Measurements from ENCODE around the gene PLA2G2C. TPM values are rescaled to one million over a fixed set of nuclear protein-coding genes. Genes with fewer than 3 reads are reported as not detected.

PLA2G2C gene
- total RNA-seq, 5 donors from 2014 or later (not counting 1 experiment from before 2014, with no cell fraction given) = 0.85 TPM; not detected in 4

DNA sequence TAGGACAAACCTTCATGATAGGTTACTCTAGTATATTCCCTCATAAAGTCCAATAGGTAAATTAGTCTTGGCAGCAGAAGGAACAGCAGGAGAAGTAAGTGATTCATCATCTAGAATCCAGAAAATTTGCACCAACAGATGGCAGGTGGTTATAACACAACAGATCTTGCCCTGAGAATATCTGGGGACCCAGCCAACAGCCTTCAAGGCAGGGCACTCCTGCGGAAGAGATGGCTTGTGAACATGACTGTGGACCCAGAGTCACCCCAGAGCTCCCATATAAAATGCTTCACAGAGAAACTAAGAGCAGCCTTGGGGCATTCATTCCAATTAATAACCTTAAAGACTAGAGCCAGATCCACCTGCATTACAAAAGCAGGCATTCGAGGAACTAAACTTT lies 7.9 kb upstream of the PLA2G2C start:
- CTCF ChIA-PET = interaction anchor here (0.5 to 1.6 kb wide), 6 partner anchors 14 to 1054 kb away, joined by 3 to 6 read pairs (median 4); no protein-coding TSS in a partner anchor
- ATAC-seq (replicated peaks in 1 of 4) = no peak
- peaks cover 0 to 3% of the 10 kb centered on the region in 2 experiments for H3K4me1 ChIP-seq (ENCODE audit: control insufficient read depth in 1 of 2, extremely low read depth in 1 of 2, insufficient read depth in 2 of 2, low read length in 2 of 2)
- H3K4me1 Mint-ChIP-seq = peaks cover 0 to 4% (median 0%) of the 10 kb centered on the region in 3 donors
- H3K36me3 ChIP-seq (ENCODE audit: control insufficient read depth in 2 of 2, extremely low read depth in 1 of 2, insufficient read depth in 1 of 2, low read length in 1 of 2) = no peaks in the 10 kb centered on the region
- no peak for DNase-seq
- H3K9me3 ChIP-seq = no peaks in the 10 kb centered on the region
- no peak overlapping the region for H3K27ac ChIP-seq (ENCODE audit: low read length)
- no peak overlapping the region for H3K4me3 Mint-ChIP-seq
- WGBS (ENCODE audit: insufficient coverage) = 86% methylated on average over 1 of the region's 2 CpGs
- no peaks in the 10 kb centered on the region for H3K9me3 Mint-ChIP-seq
- no peak overlapping the region for H3K27ac Mint-ChIP-seq
- H3K36me3 Mint-ChIP-seq = no peaks in the 10 kb centered on the region
- no peak overlapping the region for H3K4me3 ChIP-seq (ENCODE audit: control insufficient read depth in 1 of 2, extremely low read depth in 1 of 2, low read length in 1 of 2)
- POLR2A ChIA-PET = no interaction called here
- peaks cover 8 to 12% of the 10 kb centered on the region in 2 donors for H3K27me3 Mint-ChIP-seq
- peaks cover 0 to 17% of the 10 kb centered on the region in 2 experiments for H3K27me3 ChIP-seq (replicated peaks in 1 of 2; ENCODE audit: control insufficient read depth in 2 of 2, extremely low read depth in 1 of 2, insufficient read depth in 2 of 2, low read length in 1 of 2)

DNA sequence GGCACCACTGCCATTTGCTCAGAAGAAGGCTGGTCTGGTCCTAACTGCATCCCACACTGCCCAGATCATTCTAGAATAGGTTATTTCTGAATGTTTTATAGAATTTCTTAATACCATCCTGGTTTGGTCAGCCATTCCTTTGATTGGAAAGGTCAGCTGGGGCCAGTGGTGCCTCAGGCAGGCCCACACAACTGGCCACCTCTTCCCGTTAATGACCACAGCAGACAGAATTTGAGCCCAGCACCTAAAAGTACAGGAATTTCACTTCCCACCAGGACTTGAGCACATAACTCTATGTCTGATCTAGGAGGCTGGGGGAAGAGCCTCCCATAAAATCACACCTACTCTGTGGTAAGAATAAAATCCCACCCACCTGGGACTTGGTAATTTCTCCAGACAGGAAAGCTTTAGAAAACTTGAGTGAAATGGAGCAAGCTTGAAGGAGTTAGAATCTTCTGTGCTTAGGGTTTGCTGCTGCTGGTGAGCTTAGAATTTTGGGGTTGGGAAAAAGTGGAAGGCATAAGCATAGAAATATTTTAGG lies 6.6 kb upstream of the PLA2G2C start:
- Histone ChIP-seq H3K4me3 (ENCODE audit: control insufficient read depth in 1 of 2, extremely low read depth in 1 of 2, low read length in 1 of 2) (no peak overlapping the region), H3K36me3 (ENCODE audit: control insufficient read depth in 2 of 2, extremely low read depth in 1 of 2, insufficient read depth in 1 of 2, low read length in 1 of 2) (no peaks in the 10 kb centered on the region), H3K27me3 (replicated peaks in 1 of 2; ENCODE audit: control insufficient read depth in 2 of 2, extremely low read depth in 1 of 2, insufficient read depth in 2 of 2, low read length in 1 of 2) (peaks cover 7 to 17% of the 10 kb centered on the region in 2 experiments), H3K27ac (ENCODE audit: low read length) (no peak overlapping the region), H3K9me3 (no peaks in the 10 kb centered on the region), H3K4me1 (ENCODE audit: control insufficient read depth in 1 of 2, extremely low read depth in 1 of 2, insufficient read depth in 2 of 2, low read length in 2 of 2) (peaks cover 7 to 10% of the 10 kb centered on the region in 2 experiments)
- Mint-ChIP-seq H3K36me3 (no peaks in the 10 kb centered on the region), H3K27me3 (peaks cover 3 to 7% of the 10 kb centered on the region in 2 donors), H3K4me3 (no peak overlapping the region), H3K4me1 (peaks cover 7 to 17% (median 11%) of the 10 kb centered on the region in 3 donors), H3K9me3 (no peaks in the 10 kb centered on the region), H3K27ac (no peak overlapping the region)
- CTCF ChIA-PET = interaction anchor here (0.7 to 1.6 kb wide), 7 partner anchors 13 to 294 kb away, joined by 3 to 6 read pairs (median 3); no protein-coding TSS in a partner anchor
- ATAC-seq (replicated peaks in 1 of 4) (no peak), DNase-seq (no peak)
- no CpG with 5 or more reads among the region's 1 CpG for whole genome bisulfite sequencing (ENCODE audit: insufficient coverage)
- POLR2A ChIA-PET = interaction anchor here in 1 of 2 donors (0.5 to 0.7 kb wide), 2 partner anchors 171 to 184 kb away, joined by 4 read pairs; no protein-coding TSS in a partner anchor

DNA sequence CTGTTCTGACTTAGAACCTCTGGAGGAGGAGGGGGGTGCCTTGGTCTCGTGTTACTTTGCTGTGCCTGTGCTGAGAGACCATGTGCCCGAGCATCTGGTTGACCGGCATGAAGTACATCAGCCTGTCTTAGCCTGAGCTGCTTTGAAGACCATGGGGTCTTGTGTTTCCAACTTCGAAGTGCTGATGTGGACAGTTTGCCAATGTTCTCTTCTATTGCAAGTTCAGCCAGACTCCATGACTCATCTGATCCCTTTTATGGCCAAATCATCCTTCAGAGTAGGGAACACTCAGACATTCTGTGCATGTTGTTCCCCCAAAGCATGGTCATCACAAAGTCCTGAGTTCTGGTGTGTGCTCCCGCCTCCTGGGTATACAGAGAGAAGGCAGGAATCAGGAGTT lies 6.0 kb upstream of the PLA2G2C start:
- POLR2A ChIA-PET = no interaction called here
- peaks cover 3 to 7% of the 10 kb centered on the region in 2 donors for H3K27me3 Mint-ChIP-seq

DNA sequence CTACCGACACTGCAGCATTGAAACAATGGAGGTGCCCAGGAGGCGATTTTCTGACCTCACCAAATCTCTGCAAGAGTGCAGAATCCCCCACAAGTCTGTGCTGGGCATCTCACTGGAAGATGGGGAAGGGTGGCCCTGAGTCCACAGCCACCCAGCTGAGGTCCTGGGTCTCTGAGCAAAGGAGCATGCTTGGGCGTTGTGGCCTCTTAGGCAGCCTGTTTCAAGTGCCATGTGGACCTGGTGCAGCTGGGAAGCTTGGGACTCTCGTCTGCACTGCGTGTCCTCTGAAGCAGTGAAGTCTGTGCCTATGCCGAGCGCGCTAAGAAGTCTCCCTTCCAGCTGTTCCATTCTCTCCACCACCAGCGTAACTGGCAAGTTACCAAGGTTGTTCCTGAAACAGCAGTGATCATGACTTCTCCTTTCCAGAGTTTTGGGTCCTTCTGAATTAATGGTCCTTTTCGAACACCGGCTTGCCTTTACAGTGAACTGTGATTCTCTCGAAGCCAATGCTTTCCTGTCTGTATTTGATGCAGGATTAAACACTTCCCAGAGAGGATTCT lies 5.0 kb upstream of the PLA2G2C start:
- no peak for DNase-seq
- no peaks in the 10 kb centered on the region for H3K36me3 ChIP-seq (ENCODE audit: control insufficient read depth in 2 of 2, extremely low read depth in 1 of 2, insufficient read depth in 1 of 2, low read length in 1 of 2)
- H3K9me3 ChIP-seq = no peaks in the 10 kb centered on the region
- no peak overlapping the region for H3K4me3 ChIP-seq (ENCODE audit: control insufficient read depth in 1 of 2, extremely low read depth in 1 of 2, low read length in 1 of 2)
- no peak for ATAC-seq (replicated peaks in 1 of 4)
- peaks cover 3% of the 10 kb centered on the region in 2 donors for H3K27me3 Mint-ChIP-seq
- 89% methylated on average over 6 of the region's 12 CpGs for WGBS (ENCODE audit: insufficient coverage)
- peaks cover 19 to 25% of the 10 kb centered on the region in 2 experiments for H3K4me1 ChIP-seq (ENCODE audit: control insufficient read depth in 1 of 2, extremely low read depth in 1 of 2, insufficient read depth in 2 of 2, low read length in 2 of 2)
- no peak overlapping the region for H3K27ac ChIP-seq (ENCODE audit: low read length)
- H3K9me3 Mint-ChIP-seq = no peaks in the 10 kb centered on the region
- ChIA-PET POLR2A (no interaction called here), CTCF (no interaction called here)
- H3K27ac Mint-ChIP-seq = no peak overlapping the region
- H3K4me3 Mint-ChIP-seq = no peak overlapping the region
- no peaks in the 10 kb centered on the region for H3K36me3 Mint-ChIP-seq
- peaks cover 11% of the 10 kb centered on the region in 2 experiments for H3K27me3 ChIP-seq (replicated peaks in 1 of 2; ENCODE audit: control insufficient read depth in 2 of 2, extremely low read depth in 1 of 2, insufficient read depth in 2 of 2, low read length in 1 of 2)
- H3K4me1 Mint-ChIP-seq = peaks cover 23 to 33% (median 27%) of the 10 kb centered on the region in 3 donors

More for the DNA sequence above, 6.0 kb upstream of the PLA2G2C start:
- 86% methylated on average over 5 of the region's 5 CpGs for WGBS (ENCODE audit: insufficient coverage)
- H3K36me3 Mint-ChIP-seq = no peaks in the 10 kb centered on the region
- no peak overlapping the region for H3K4me3 ChIP-seq (ENCODE audit: control insufficient read depth in 1 of 2, extremely low read depth in 1 of 2, low read length in 1 of 2)
- DNase-seq (no peak), ATAC-seq (replicated peaks in 1 of 4) (no peak)
- CTCF ChIA-PET = no interaction called here
- no peak overlapping the region for H3K27ac ChIP-seq (ENCODE audit: low read length)
- H3K9me3 ChIP-seq = no peaks in the 10 kb centered on the region
- no peak overlapping the region for H3K4me3 Mint-ChIP-seq
- peaks cover 13 to 23% (median 17%) of the 10 kb centered on the region in 3 donors for H3K4me1 Mint-ChIP-seq
- no peaks in the 10 kb centered on the region for H3K9me3 Mint-ChIP-seq
- peaks cover 7 to 15% of the 10 kb centered on the region in 2 experiments for H3K27me3 ChIP-seq (replicated peaks in 1 of 2; ENCODE audit: control insufficient read depth in 2 of 2, extremely low read depth in 1 of 2, insufficient read depth in 2 of 2, low read length in 1 of 2)
- H3K27ac Mint-ChIP-seq = no peak overlapping the region
- no peaks in the 10 kb centered on the region for H3K36me3 ChIP-seq (ENCODE audit: control insufficient read depth in 2 of 2, extremely low read depth in 1 of 2, insufficient read depth in 1 of 2, low read length in 1 of 2)
- H3K4me1 ChIP-seq (ENCODE audit: control insufficient read depth in 1 of 2, extremely low read depth in 1 of 2, insufficient read depth in 2 of 2, low read length in 2 of 2) = peaks cover 8 to 15% of the 10 kb centered on the region in 2 experiments

DNA sequence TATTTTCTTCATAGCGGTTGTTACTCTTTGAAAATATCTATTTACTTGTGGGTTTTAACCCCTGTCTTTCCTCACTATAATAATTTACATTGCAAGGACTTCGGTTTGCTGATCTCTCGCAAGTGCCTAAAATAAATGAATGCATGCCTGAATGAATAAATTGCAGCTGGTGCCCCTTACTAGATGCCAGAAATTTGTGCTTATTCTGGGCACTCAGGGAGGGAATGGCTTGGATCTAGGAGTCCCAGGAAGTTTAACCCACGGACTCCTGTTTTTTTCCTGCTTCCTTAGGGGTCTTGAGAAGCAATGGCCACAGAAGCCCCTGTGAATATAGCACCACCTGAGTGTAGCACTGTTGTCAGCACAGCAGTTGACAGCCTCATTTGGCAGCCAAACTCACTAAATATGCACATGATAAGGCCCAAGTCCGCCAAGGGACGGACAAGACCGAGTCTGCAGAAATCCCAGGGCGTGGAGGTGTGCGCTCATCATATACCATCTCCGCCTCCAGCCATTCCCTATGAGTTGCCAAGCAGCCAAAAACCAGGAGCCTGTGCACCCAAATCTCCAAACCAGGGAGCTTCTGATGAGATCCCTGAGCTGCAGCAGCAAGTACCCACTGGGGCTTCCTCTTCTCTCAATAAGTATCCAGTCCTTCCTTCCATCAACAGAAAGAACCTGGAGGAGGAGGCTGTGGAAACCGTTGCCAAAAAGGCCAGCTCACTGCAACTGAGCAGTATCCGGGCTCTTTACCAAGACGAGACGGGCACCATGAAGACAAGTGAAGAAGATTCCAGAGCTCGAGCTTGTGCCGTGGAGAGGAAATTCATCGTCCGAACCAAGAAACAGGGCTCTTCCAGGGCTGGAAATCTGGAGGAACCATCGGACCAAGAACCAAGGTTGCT lies 4.2 kb upstream of the PLA2G2C start:
- H3K9me3 ChIP-seq = no peaks in the 10 kb centered on the region
- Mint-ChIP-seq H3K4me1 (peaks cover 26 to 36% (median 30%) of the 10 kb centered on the region in 3 donors), H3K27ac (no peak overlapping the region), H3K27me3 (peaks cover 3% of the 10 kb centered on the region in 2 donors), H3K4me3 (no peak overlapping the region), H3K9me3 (no peaks in the 10 kb centered on the region), H3K36me3 (no peaks in the 10 kb centered on the region)
- peaks cover 7 to 11% of the 10 kb centered on the region in 2 experiments for H3K27me3 ChIP-seq (replicated peaks in 1 of 2; ENCODE audit: control insufficient read depth in 2 of 2, extremely low read depth in 1 of 2, insufficient read depth in 2 of 2, low read length in 1 of 2)
- H3K4me3 ChIP-seq (ENCODE audit: control insufficient read depth in 1 of 2, extremely low read depth in 1 of 2, low read length in 1 of 2) = no peak overlapping the region
- no peak overlapping the region for H3K27ac ChIP-seq (ENCODE audit: low read length)
- H3K36me3 ChIP-seq (ENCODE audit: control insufficient read depth in 2 of 2, extremely low read depth in 1 of 2, insufficient read depth in 1 of 2, low read length in 1 of 2) = no peaks in the 10 kb centered on the region
- DNase-seq (no peak), ATAC-seq (replicated peaks in 1 of 4) (no peak)
- H3K4me1 ChIP-seq (ENCODE audit: control insufficient read depth in 1 of 2, extremely low read depth in 1 of 2, insufficient read depth in 2 of 2, low read length in 2 of 2) = peaks cover 22 to 33% of the 10 kb centered on the region in 2 experiments
- WGBS (ENCODE audit: insufficient coverage) = 92% methylated on average over 17 of the region's 19 CpGs
- ChIA-PET CTCF (interaction anchor here in 1 of 2 donors (0.7 kb wide), 1 partner anchor 181 kb away, joined by 3 read pairs; no protein-coding TSS in a partner anchor), POLR2A (no interaction called here)

DNA sequence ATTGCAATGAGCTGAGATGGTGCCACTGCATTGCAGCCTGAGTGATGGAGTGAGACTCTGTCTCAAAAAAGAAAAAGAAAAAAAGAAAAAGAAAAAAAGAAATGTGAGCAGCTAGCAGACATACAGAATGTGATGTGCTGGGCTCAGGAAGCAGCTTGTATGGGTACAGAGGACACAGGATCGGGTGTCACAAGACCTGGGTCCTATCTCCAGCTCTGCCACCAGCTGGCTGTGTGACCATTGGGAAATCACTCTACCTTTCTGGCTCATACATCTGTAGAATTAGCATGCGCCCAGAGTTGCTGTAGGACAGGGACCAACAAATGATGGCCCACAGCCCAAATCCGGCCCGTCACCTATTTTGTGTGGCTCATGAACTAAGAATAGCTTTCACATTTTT lies 3.3 kb upstream of the PLA2G2C start:
- WGBS (ENCODE audit: insufficient coverage) = 100% methylated on average over 1 of the region's 4 CpGs
- Mint-ChIP-seq H3K36me3 (no peaks in the 10 kb centered on the region), H3K27ac (no peak overlapping the region), H3K4me1 (peaks cover 35 to 41% (median 38%) of the 10 kb centered on the region in 3 donors), H3K9me3 (no peaks in the 10 kb centered on the region), H3K27me3 (peaks cover 0 to 3% of the 10 kb centered on the region in 2 donors), H3K4me3 (no peak overlapping the region)
- ATAC-seq (replicated peaks in 1 of 4) (no peak), DNase-seq (no peak)
- no peaks in the 10 kb centered on the region for H3K9me3 ChIP-seq
- peaks cover 22 to 38% of the 10 kb centered on the region in 2 experiments for H3K4me1 ChIP-seq (ENCODE audit: control insufficient read depth in 1 of 2, extremely low read depth in 1 of 2, insufficient read depth in 2 of 2, low read length in 2 of 2)
- no peak overlapping the region for H3K4me3 ChIP-seq (ENCODE audit: control insufficient read depth in 1 of 2, extremely low read depth in 1 of 2, low read length in 1 of 2)
- H3K27me3 ChIP-seq (replicated peaks in 1 of 2; ENCODE audit: control insufficient read depth in 2 of 2, extremely low read depth in 1 of 2, insufficient read depth in 2 of 2, low read length in 1 of 2) = peaks cover 7 to 11% of the 10 kb centered on the region in 2 experiments
- H3K27ac ChIP-seq (ENCODE audit: low read length) = no peak overlapping the region
- CTCF ChIA-PET = interaction anchor here in 1 of 2 donors (1.4 kb wide), 1 partner anchor 24 kb away, joined by 5 read pairs; no protein-coding TSS in a partner anchor
- POLR2A ChIA-PET = no interaction called here
- no peaks in the 10 kb centered on the region for H3K36me3 ChIP-seq (ENCODE audit: control insufficient read depth in 2 of 2, extremely low read depth in 1 of 2, insufficient read depth in 1 of 2, low read length in 1 of 2)

All from T-cell (primary cell).